IMR-90 (cell line): Measurements from ENCODE around the gene DHRS12. TPM values are rescaled to one million over a fixed set of nuclear protein-coding genes. Genes with fewer than 3 reads are reported as not detected.

Source experiments
- ATAC-seq: fragments of 200-7000 bp; cut with Tn5 transposase; 2 replicates; pipeline ENCODE4 v1.9.1; 2020; ENCODE audit warnings: low read depth, mild to moderate bottlenecking, moderate library complexity
- BruUV-seq: library from RNA; stranded (reverse); fragments of 400-500 nt; replicated peaks from 2 replicates; lab custom pipeline; 2021; lab: Mats Ljungman, UMichigan
- CTCF ChIA-PET: fragments of 300-600 bp; formaldehyde crosslinking; extraction: SDS; loops from one replicate; lab custom pipeline; 2021; ENCODE audit warnings: antibody characterized with exemption; lab: Yijun Ruan, JAX
- POLR2A ChIA-PET: fragments of 300-600 bp; sonication (Branson Sonifier 250); formaldehyde crosslinking; loops from one replicate; lab custom pipeline; 2022; ENCODE audit warnings: antibody characterized with exemption; ENCODE audit not compliant: unreplicated experiment; lab: Charles Lee
- DNase-seq: peaks from one replicate; pipeline ENCODE4 v3.0.0; 2013
- H2AFZ ChIP-seq: replicated peaks from 2 replicates; pipeline ENCODE3; 2013; ENCODE audit warnings: low read length, mild to moderate bottlenecking; ENCODE audit not compliant: poor library complexity
- H2AK5ac ChIP-seq: 2 replicates; pipeline ENCODE4 v1.6.1; 2013; ENCODE audit warnings: low read depth, low read length, inconsistent platforms
- H2AK9ac ChIP-seq: replicated peaks from 2 replicates; pipeline ENCODE3; 2013; ENCODE audit warnings: mild to moderate bottlenecking, low read depth, low read length, moderate library complexity; ENCODE audit not compliant: poor library complexity
- H2BK120ac ChIP-seq: 2 replicates; pipeline ENCODE4 v1.6.1; 2013; ENCODE audit warnings: low read depth, low read length, inconsistent platforms
- H2BK15ac ChIP-seq: 3 replicates; pipeline ENCODE4 v1.6.1; 2013; ENCODE audit warnings: low read depth, low read length, inconsistent platforms
- H2BK20ac ChIP-seq: 2 replicates; pipeline ENCODE4 v1.6.1; 2013; ENCODE audit warnings: low read depth, mild to moderate bottlenecking, inconsistent platforms, low read length, moderate library complexity
- H2BK5ac ChIP-seq: 2 replicates; pipeline ENCODE4 v1.6.1; 2013; ENCODE audit warnings: mild to moderate bottlenecking, low read depth, low read length, inconsistent platforms; ENCODE audit not compliant: poor library complexity, severe bottlenecking
- H3K14ac ChIP-seq: replicated peaks from 2 replicates; pipeline ENCODE4 v1.6.1; 2013; ENCODE audit warnings: low read depth, low read length, inconsistent platforms
- H3K18ac ChIP-seq: 2 replicates; pipeline ENCODE4 v1.6.1; 2013; ENCODE audit warnings: low read depth, low read length, control low read depth
- H3K23ac ChIP-seq: 2 replicates; pipeline ENCODE4 v1.6.1; 2013; ENCODE audit warnings: low read depth, low read length, inconsistent platforms
- H3K27ac ChIP-seq: 2 replicates; pipeline ENCODE4 v1.5.1; 2013; ENCODE audit warnings: mild to moderate bottlenecking, control low read depth, low read length; ENCODE audit not compliant: insufficient read depth
- H3K27me3 ChIP-seq: 2 replicates; pipeline ENCODE4 v1.6.1; 2013; ENCODE audit warnings: low read length; ENCODE audit not compliant: control insufficient read depth, insufficient read depth
- H3K36me3 ChIP-seq: 2 replicates; pipeline ENCODE4 v1.6.1; 2013; ENCODE audit warnings: low read length, mixed read lengths; ENCODE audit not compliant: control insufficient read depth, insufficient read depth
- H3K4ac ChIP-seq: 2 replicates; pipeline ENCODE4 v1.6.1; 2013; ENCODE audit warnings: low read depth, low read length, inconsistent platforms
- H3K4me1 ChIP-seq: 2 replicates; pipeline ENCODE4 v1.6.1; 2013; ENCODE audit warnings: low read length, mixed read lengths; ENCODE audit not compliant: control insufficient read depth, insufficient read depth
- H3K4me2 ChIP-seq: 2 replicates; pipeline ENCODE4 v1.6.1; 2013; ENCODE audit warnings: low read depth, mild to moderate bottlenecking, control low read depth, low read length, moderate library complexity
- H3K4me3 ChIP-seq: 2 replicates; pipeline ENCODE4 v1.5.1; 2013; ENCODE audit warnings: low read depth, mild to moderate bottlenecking, control low read depth, low read length, moderate library complexity; ENCODE audit not compliant: insufficient read depth
- H3K56ac ChIP-seq: 2 replicates; pipeline ENCODE4 v1.6.1; 2013; ENCODE audit warnings: low read length, inconsistent platforms; ENCODE audit not compliant: insufficient read depth; ENCODE audit errors: extremely low read depth
- H3K79me1 ChIP-seq, 2 experiments: 2 replicates each; pipeline ENCODE4 v1.6.1; 2013; ENCODE audit warnings: low read length in 2 of 2, inconsistent platforms in 1 of 2, low read depth in 1 of 2
- H3K9ac ChIP-seq: 2 replicates; pipeline ENCODE4 v1.6.1; 2013; ENCODE audit warnings: low read depth, low read length, control low read depth
- H3K9me1 ChIP-seq: 2 replicates; pipeline ENCODE4 v1.6.1; 2013; ENCODE audit warnings: low read length, inconsistent platforms; ENCODE audit not compliant: insufficient read depth
- H3K9me3 ChIP-seq: 2 replicates; pipeline ENCODE4 v1.6.1; 2013; ENCODE audit warnings: low read length; ENCODE audit not compliant: control insufficient read depth, insufficient read depth
- H4K20me1 ChIP-seq: 2 replicates; pipeline ENCODE4 v1.6.1; 2013; ENCODE audit warnings: low read length, inconsistent platforms; ENCODE audit not compliant: insufficient read depth
- H4K5ac ChIP-seq: 2 replicates; pipeline ENCODE4 v1.6.1; 2013; ENCODE audit warnings: mild to moderate bottlenecking, low read depth, low read length, control low read depth
- H4K8ac ChIP-seq, 2 experiments: 2 replicates each; pipeline ENCODE4 v1.6.1; 2013; ENCODE audit warnings: low read depth in 2 of 2, low read length in 2 of 2, control low read depth in 1 of 2, inconsistent platforms in 1 of 2
- H4K91ac ChIP-seq: 2 replicates; pipeline ENCODE4 v1.6.1; 2013; ENCODE audit warnings: low read depth, low read length, inconsistent platforms; ENCODE audit not compliant: insufficient read depth
- BHLHE40 ChIP-seq: fragments of 150-350 bp; IDR thresholded peaks from 2 replicates; pipeline ENCODE4 v1.6.1; 2016; ENCODE audit warnings: mild to moderate bottlenecking, low read depth, low read length
- CHD1 ChIP-seq: IDR thresholded peaks from 2 replicates; pipeline ENCODE4 v1.6.1; 2012; ENCODE audit warnings: low read depth, low read length, improper control_type of control experiment
- RFX5 ChIP-seq: IDR thresholded peaks from 2 replicates; pipeline ENCODE4 v1.8.0; 2012; ENCODE audit warnings: low read depth, mild to moderate bottlenecking, low read length, moderate library complexity
- WGBS, 2 experiments: methylation state at CpG; one replicate each; pipeline versions ENCODE4 v1.1.5 to v1.1.7; 2013; ENCODE audit warnings: missing lambda C conversion rate in 2 of 2; ENCODE audit not compliant: insufficient read length in 1 of 2; ENCODE audit errors: extremely low coverage in 2 of 2; 5-methylcytosine and 5-hydroxymethylcytosine counted together
- dilution Hi-C: fragments of 300-500 bp; cut with HindIII; formaldehyde crosslinking; loops from one replicate; pipeline ENCODE4 v1.14.3; 2018; ENCODE audit warnings: low sequenced_read_pairs; ENCODE audit not compliant: unreplicated experiment
- in situ Hi-C: fragments of 300-500 bp; cut with MboI; formaldehyde crosslinking; loops from 3 replicates; pipeline ENCODE4 v1.14.3; 2019; ENCODE audit warnings: low sequenced_read_pairs, inconsistent platforms, mixed read lengths
- intact Hi-C: fragments of 100-400 bp; cut with micrococcal nuclease; formaldehyde crosslinking; loops from 2 replicates; pipeline ENCODE4 v1.10.0; 2022
- polyA plus RNA-seq, 3 experiments: library from polyadenylated mRNA; depleted of rRNA; stranded (reverse); fragments of >200 nt; gene quantifications; 2 replicates each; pipeline ENCODE4 v1.2.3, GENCODE V29; 2012; ENCODE audit warnings: low replicate concordance in 1 of 3
- total RNA-seq: library from RNA; depleted of rRNA; stranded (reverse); fragments of >200 nt; gene quantifications from 2 replicates; pipeline ENCODE4 v1.2.3, GENCODE V29; 2012
- TF ChIP-seq, protein P1 (sequence below): conservative IDR thresholded peaks from 2 replicates; pipeline ENCODE4 v1.5.1; 2012; ENCODE audit warnings: mild to moderate bottlenecking, low read depth, low read length, improper control_type of control experiment
- TF ChIP-seq, protein P2 (sequence below): fragments of 150-350 bp; IDR thresholded peaks from 2 replicates; pipeline ENCODE4 v1.6.1; 2017; ENCODE audit warnings: mild to moderate bottlenecking, antibody characterized with exemption, low read length, low read depth

DHRS12 gene
- total and polyA plus RNA-seq, 2 of the 4 experiments (the other 2 are of a cell fraction): 1.3 to 1.6 TPM

DNA sequence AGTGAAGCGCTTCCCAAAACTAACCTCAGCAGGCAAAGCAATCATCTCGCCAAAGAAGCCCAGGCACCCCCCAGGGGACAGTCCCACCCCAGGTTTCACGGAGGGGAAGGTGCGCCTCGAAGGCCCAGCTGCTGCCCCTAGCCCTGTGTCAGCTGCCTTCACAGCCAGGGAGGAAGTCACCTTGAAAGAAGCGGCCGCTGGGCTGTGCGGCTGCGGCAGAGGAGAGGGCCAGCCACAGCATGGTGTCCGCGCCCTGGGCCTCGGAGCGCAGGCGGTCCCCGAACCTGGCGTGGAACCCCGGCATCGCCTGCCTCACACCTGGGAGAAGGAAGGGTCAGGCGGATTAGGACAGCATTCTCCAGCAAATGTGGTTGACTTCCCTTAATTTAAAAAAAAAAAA is 35.0 kb downstream of the DHRS12 start:
- H2AK5ac ChIP-seq: no peak overlapping the region
- in situ Hi-C loops (no loop called here), intact Hi-C loops (loop anchor here (10.0 kb wide), 1 partner anchor 314 kb away; the partner anchor contains the start of gene INTS6), dilution Hi-C loops (no loop called here)
- H2BK120ac ChIP-seq: no peak overlapping the region
- H3K56ac ChIP-seq: no peak overlapping the region
- no peak overlapping the region for H4K91ac ChIP-seq
- no peak for ATAC-seq
- H3K79me1 ChIP-seq: peaks cover 4 to 27% of the 10 kb centered on the region in 2 experiments; a peak in 2 of 4 replicates
- H2AK9ac ChIP-seq: no peak overlapping the region
- no peak overlapping the region for H4K5ac ChIP-seq
- H3K4me3 ChIP-seq: no peak overlapping the region
- POLR2A ChIA-PET: no interaction called here
- H4K8ac ChIP-seq: no peak overlapping the region
- DNase-seq: no peak
- no peak overlapping the region for H2BK15ac ChIP-seq
- H3K4me2 ChIP-seq: no peak overlapping the region
- no peaks in the 10 kb centered on the region for H3K9me3 ChIP-seq
- peaks cover 11% of the 10 kb centered on the region for H3K4me1 ChIP-seq
- no peak overlapping the region for H3K23ac ChIP-seq
- H3K14ac ChIP-seq: no peak overlapping the region
- H3K4ac ChIP-seq: no peak overlapping the region
- H2AFZ ChIP-seq: no peak overlapping the region
- no peak overlapping the region for H3K18ac ChIP-seq
- peaks cover 6% of the 10 kb centered on the region; the same call in 1 of the 2 replicates for H3K27me3 ChIP-seq
- no peaks in the 10 kb centered on the region; the same call in 1 of the 2 replicates for H3K36me3 ChIP-seq
- 85% methylated on average over 4 of the region's 19 CpGs; no CpG with 5 or more reads in 1 of the 2 experiments for whole genome bisulfite sequencing, 2 experiments
- H3K27ac ChIP-seq: no peak overlapping the region
- H2BK5ac ChIP-seq: no peak overlapping the region
- no peak overlapping the region for H3K9ac ChIP-seq
- no peak overlapping the region for H2BK20ac ChIP-seq
- BruUV-seq: no TSS peak
- TF ChIP-seq, protein P1, sequence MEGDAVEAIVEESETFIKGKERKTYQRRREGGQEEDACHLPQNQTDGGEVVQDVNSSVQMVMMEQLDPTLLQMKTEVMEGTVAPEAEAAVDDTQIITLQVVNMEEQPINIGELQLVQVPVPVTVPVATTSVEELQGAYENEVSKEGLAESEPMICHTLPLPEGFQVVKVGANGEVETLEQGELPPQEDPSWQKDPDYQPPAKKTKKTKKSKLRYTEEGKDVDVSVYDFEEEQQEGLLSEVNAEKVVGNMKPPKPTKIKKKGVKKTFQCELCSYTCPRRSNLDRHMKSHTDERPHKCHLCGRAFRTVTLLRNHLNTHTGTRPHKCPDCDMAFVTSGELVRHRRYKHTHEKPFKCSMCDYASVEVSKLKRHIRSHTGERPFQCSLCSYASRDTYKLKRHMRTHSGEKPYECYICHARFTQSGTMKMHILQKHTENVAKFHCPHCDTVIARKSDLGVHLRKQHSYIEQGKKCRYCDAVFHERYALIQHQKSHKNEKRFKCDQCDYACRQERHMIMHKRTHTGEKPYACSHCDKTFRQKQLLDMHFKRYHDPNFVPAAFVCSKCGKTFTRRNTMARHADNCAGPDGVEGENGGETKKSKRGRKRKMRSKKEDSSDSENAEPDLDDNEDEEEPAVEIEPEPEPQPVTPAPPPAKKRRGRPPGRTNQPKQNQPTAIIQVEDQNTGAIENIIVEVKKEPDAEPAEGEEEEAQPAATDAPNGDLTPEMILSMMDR: no peak
- TF ChIP-seq BHLHE40: no peak
- no peak for TF ChIP-seq CHD1
- TF ChIP-seq RFX5: no peak
- TF ChIP-seq, protein P2, sequence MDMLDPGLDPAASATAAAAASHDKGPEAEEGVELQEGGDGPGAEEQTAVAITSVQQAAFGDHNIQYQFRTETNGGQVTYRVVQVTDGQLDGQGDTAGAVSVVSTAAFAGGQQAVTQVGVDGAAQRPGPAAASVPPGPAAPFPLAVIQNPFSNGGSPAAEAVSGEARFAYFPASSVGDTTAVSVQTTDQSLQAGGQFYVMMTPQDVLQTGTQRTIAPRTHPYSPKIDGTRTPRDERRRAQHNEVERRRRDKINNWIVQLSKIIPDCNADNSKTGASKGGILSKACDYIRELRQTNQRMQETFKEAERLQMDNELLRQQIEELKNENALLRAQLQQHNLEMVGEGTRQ: no peak
- H3K9me1 ChIP-seq: peaks cover 18% of the 10 kb centered on the region
- H4K20me1 ChIP-seq: peaks cover 11% of the 10 kb centered on the region
- CTCF ChIA-PET: no interaction called here
